Neural progenitor cell (in vitro differentiated cells): ENCODE measurements around the gene NF1. TPM values are rescaled to one million over a fixed set of nuclear protein-coding genes. Genes with fewer than 3 reads are reported as not detected.
"Not testable (repeated sequence)": the region's sequence is repeated elsewhere in the genome, so short reads cannot be mapped to it uniquely, and the experiment has no call there.

Experiments used
- DNase-seq: peaks from one replicate; pipeline ENCODE4 v3.0.0-alpha.2; 2016; ENCODE audit warnings: low spot score
- H2AFZ ChIP-seq: fragments of 200-600 bp; sonication (generic); replicated peaks from 2 replicates; pipeline ENCODE4 v1.6.1; 2016; ENCODE audit warnings: antibody characterized with exemption
- H3F3A ChIP-seq: fragments of 200-600 bp; sonication (generic); 2 replicates; pipeline ENCODE4 v1.6.1; 2016; ENCODE audit warnings: antibody characterized with exemption, low read depth
- H3K27ac ChIP-seq: fragments of 200-600 bp; sonication (generic); 2 replicates; pipeline ENCODE4 v1.5.1; 2016; ENCODE audit warnings: mild to moderate bottlenecking
- H3K27me3 ChIP-seq: fragments of 200-600 bp; sonication (generic); 2 replicates; pipeline ENCODE4 v1.6.1; 2016; ENCODE audit warnings: mild to moderate bottlenecking, moderate library complexity
- H3K36me3 ChIP-seq: fragments of 200-600 bp; sonication (generic); 2 replicates; pipeline ENCODE4 v1.5.1; 2016
- H3K4me1 ChIP-seq: fragments of 200-600 bp; sonication (generic); 2 replicates; pipeline ENCODE4 v1.6.1; 2016; ENCODE audit warnings: mixed run types
- H3K4me2 ChIP-seq: fragments of 200-600 bp; sonication (generic); 2 replicates; pipeline ENCODE4 v1.6.1; 2016
- H3K4me3 ChIP-seq: fragments of 200-600 bp; sonication (generic); 2 replicates; pipeline ENCODE4 v1.5.1; 2016
- H3K79me2 ChIP-seq: fragments of 200-600 bp; sonication (generic); 2 replicates; pipeline ENCODE4 v1.6.1; 2016; ENCODE audit warnings: low read depth
- H3K9ac ChIP-seq: fragments of 200-600 bp; sonication (generic); 2 replicates; pipeline ENCODE4 v1.6.1; 2016
- H3K9me3 ChIP-seq: fragments of 200-600 bp; sonication (generic); 2 replicates; pipeline ENCODE4 v1.5.1; 2016; ENCODE audit warnings: low read depth
- H4K20me1 ChIP-seq: fragments of 200-600 bp; sonication (generic); 2 replicates; pipeline ENCODE4 v1.6.1; 2016; ENCODE audit warnings: low read depth
- H3K27ac Mint-ChIP-seq: 3 replicates; pipeline ENCODE4 v1.8.0; 2021; ENCODE audit warnings: mixed read lengths
- H3K27me3 Mint-ChIP-seq: 2 replicates; pipeline ENCODE4 v1.8.0; 2022; ENCODE audit warnings: low read depth, mild to moderate bottlenecking, inconsistent platforms, moderate library complexity, mixed read lengths; ENCODE audit not compliant: insufficient read depth
- H3K36me3 Mint-ChIP-seq: 3 replicates; pipeline ENCODE4 v1.8.0; 2021; ENCODE audit warnings: mixed read lengths
- H3K4me1 Mint-ChIP-seq: 3 replicates; pipeline ENCODE4 v1.8.0; 2021; ENCODE audit warnings: mixed read lengths
- H3K4me3 Mint-ChIP-seq: 3 replicates; pipeline ENCODE4 v1.8.0; 2021; ENCODE audit warnings: mild to moderate bottlenecking, moderate library complexity, mixed read lengths
- H3K9me3 Mint-ChIP-seq: 3 replicates; pipeline ENCODE4 v1.8.0; 2020; ENCODE audit warnings: mixed read lengths
- EZH2 ChIP-seq: fragments of 200-600 bp; sonication (generic); IDR thresholded peaks from 2 replicates; pipeline ENCODE4 v1.6.1; 2017; ENCODE audit warnings: antibody characterized with exemption, mild to moderate bottlenecking, moderate library complexity
- EZH2phosphoT487 ChIP-seq: fragments of 200-600 bp; sonication (generic); IDR thresholded peaks from 2 replicates; pipeline ENCODE4 v1.6.1; 2017; ENCODE audit warnings: antibody characterized with exemption
- total RNA-seq: library from RNA; depleted of rRNA; stranded (reverse); fragments of >200 nt; gene quantifications from 2 replicates; pipeline ENCODE4 v1.2.3, GENCODE V29; 2015; ENCODE audit warnings: low replicate concordance
- TF ChIP-seq, protein P1 (sequence below): fragments of 200-600 bp; sonication (generic); IDR thresholded peaks from 2 replicates; pipeline ENCODE4 v1.5.1; 2017; ENCODE audit warnings: antibody characterized with exemption, mild to moderate bottlenecking

NF1 gene
- total RNA-seq, 1 donor from 2014 or later: 54.8 TPM

DNA sequence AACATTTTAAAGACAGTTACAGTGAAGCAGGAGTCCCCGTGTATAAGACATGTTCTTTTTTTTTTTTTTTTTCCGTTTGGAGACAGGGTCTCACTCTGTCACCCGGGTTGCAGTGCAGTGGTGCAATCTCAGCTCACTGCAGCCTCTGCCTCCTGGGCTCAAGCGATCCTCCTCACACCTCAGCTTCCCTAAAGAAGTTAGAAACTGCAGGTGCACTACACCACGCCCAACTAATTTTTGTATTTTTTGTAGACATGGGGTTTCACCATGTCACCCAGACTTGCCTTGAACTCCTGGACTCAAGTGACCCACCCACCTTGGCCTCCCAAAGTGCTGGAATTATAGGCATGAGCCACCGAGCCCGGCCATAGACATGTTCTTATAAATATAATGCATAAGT lies 216.1 kb downstream of the NF1 start:
- Histone ChIP-seq H3F3A (no peaks in the 10 kb centered on the region), H4K20me1 (no peaks in the 10 kb centered on the region), H3K9me3 (no peaks in the 10 kb centered on the region), H3K4me3 (no peak overlapping the region), H3K4me1 (no peaks in the 10 kb centered on the region), H3K27ac (no peak overlapping the region), H3K27me3 (no peaks in the 10 kb centered on the region), H3K36me3 (no peaks in the 10 kb centered on the region), H3K9ac (no peak overlapping the region), H3K79me2 (no peaks in the 10 kb centered on the region), H2AFZ (no peak overlapping the region), H3K4me2 (no peak overlapping the region)
- no peak for DNase-seq
- Mint-ChIP-seq H3K27ac (no peak overlapping the region), H3K36me3 (peaks cover 3% of the 10 kb centered on the region), H3K4me1 (no peaks in the 10 kb centered on the region), H3K27me3 (no peaks in the 10 kb centered on the region), H3K9me3 (no peaks in the 10 kb centered on the region), H3K4me3 (no peak overlapping the region)
- TF ChIP-seq EZH2phosphoT487: no peak
- no peak for TF ChIP-seq EZH2
- TF ChIP-seq, protein P1, sequence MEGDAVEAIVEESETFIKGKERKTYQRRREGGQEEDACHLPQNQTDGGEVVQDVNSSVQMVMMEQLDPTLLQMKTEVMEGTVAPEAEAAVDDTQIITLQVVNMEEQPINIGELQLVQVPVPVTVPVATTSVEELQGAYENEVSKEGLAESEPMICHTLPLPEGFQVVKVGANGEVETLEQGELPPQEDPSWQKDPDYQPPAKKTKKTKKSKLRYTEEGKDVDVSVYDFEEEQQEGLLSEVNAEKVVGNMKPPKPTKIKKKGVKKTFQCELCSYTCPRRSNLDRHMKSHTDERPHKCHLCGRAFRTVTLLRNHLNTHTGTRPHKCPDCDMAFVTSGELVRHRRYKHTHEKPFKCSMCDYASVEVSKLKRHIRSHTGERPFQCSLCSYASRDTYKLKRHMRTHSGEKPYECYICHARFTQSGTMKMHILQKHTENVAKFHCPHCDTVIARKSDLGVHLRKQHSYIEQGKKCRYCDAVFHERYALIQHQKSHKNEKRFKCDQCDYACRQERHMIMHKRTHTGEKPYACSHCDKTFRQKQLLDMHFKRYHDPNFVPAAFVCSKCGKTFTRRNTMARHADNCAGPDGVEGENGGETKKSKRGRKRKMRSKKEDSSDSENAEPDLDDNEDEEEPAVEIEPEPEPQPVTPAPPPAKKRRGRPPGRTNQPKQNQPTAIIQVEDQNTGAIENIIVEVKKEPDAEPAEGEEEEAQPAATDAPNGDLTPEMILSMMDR: no peak

DNA sequence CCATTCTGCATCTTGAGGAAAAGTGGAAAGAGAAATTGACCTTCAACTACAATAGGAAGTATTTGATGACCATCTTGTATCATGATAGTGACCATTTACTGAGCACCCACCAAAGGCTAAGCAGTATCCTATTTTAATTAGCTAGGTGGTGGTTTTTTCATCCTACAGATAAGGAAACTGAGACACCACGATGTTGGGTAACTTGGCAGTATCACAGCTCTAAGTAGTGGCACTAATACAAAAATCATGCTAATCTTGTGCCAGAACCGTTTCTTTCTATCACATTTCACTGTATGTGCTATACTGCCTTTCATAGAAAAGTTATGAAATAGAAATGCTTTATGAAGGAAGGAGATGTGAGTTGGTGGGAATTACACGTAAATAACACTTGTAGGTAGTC lies 216.7 kb downstream of the NF1 start:
- Histone ChIP-seq H3K9ac (no peak overlapping the region), H3K9me3 (no peaks in the 10 kb centered on the region), H3K27ac (no peak overlapping the region), H3K4me2 (no peak overlapping the region), H3K79me2 (no peaks in the 10 kb centered on the region), H3K27me3 (no peaks in the 10 kb centered on the region), H4K20me1 (no peaks in the 10 kb centered on the region), H3K4me1 (no peaks in the 10 kb centered on the region), H3F3A (no peaks in the 10 kb centered on the region), H2AFZ (no peak overlapping the region), H3K36me3 (no peaks in the 10 kb centered on the region), H3K4me3 (no peak overlapping the region)
- H3K36me3 Mint-ChIP-seq: peaks cover 3% of the 10 kb centered on the region
- H3K4me3 Mint-ChIP-seq: no peak overlapping the region
- no peaks in the 10 kb centered on the region for H3K9me3 Mint-ChIP-seq
- H3K4me1 Mint-ChIP-seq: no peaks in the 10 kb centered on the region
- DNase-seq: no peak
- H3K27ac Mint-ChIP-seq: no peak overlapping the region
- TF ChIP-seq EZH2: no peak
- TF ChIP-seq EZH2phosphoT487: no peak
- TF ChIP-seq, protein P1: no peak
- H3K27me3 Mint-ChIP-seq: no peaks in the 10 kb centered on the region

DNA sequence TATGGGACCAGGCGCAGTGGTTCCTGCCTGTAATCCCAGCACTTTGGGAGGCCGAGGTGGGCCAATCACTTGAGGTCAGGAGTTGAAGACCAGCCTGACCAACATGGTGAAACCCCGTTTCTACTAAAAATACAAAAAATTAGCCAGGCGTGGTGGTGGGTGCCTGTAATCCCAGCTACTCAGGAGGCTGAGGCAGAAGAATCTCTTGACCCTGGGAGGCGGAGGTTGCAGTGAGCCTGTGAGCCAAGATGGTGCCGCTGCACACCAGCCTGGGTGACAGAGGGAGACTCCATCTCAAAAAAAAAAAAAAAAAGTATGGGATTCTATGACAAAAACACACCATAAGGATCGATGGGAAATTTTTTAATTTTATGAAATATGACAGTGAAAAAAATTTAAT lies 217.4 kb downstream of the NF1 start:
- H3K4me3 Mint-ChIP-seq: not testable (repeated sequence)

DNA sequence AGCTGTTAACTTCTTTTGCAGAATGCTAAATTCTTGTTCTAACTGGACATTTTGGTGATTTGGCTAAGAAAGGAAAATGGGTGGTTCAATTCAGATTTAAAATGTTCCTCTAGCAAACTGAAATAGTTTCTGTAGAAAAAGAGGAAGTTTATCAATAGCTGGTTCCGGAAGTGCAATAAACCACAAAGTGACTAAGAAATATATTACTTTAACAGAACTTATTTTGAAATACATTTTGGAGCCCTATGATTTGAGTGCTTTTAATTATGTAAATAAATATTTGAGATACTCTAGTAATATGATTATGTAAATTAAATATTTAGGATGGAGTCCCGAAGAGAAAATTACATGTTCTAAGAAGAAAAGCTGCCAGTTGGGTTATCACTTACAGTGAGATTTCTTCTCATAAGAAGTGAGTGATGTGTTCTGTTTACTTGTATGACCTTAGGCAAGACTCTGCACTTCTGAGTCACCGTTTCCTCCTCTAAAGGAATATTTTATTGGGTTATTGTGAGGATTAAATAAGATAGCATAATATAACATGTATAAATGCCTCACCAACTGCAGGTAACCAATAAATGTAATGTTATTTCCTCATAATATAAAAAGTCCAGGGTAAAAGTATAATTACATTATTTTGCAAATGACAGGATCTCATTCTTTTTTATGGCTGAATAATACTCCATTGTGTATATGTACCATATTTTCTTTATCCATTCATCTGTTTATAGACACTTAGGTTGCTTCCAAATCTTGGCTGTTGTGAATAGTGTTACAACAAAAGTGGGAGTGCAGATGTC lies 219.4 kb downstream of the NF1 start, which contains the start of gene EVI2B:
Gene EVI2B, minus strand, starts transcription at position 73 of the 800 bp plus-strand sequence. CDS start 8,445 bp downstream, outside the sequence.
- no peaks in the 10 kb centered on the region for H3K36me3 ChIP-seq
- no peak within 1 kb of the TSS for H3K27ac Mint-ChIP-seq
- peaks cover 7% of the 10 kb centered on the region for H3F3A ChIP-seq
- peaks cover 7% of the 10 kb centered on the region for H3K4me1 ChIP-seq
- H3K27me3 Mint-ChIP-seq: no peaks in the 10 kb centered on the region
- H2AFZ ChIP-seq: no peak within 1 kb of the TSS
- H3K9ac ChIP-seq: no peak within 1 kb of the TSS
- no peaks in the 10 kb centered on the region for H3K9me3 Mint-ChIP-seq
- no peaks in the 10 kb centered on the region for H4K20me1 ChIP-seq
- H3K9me3 ChIP-seq: no peaks in the 10 kb centered on the region
- no peak within 1 kb of the TSS for H3K4me2 ChIP-seq
- H3K79me2 ChIP-seq: no peaks in the 10 kb centered on the region
- peaks cover 3% of the 10 kb centered on the region for H3K36me3 Mint-ChIP-seq
- DNase-seq: no peak
- no peaks in the 10 kb centered on the region for H3K4me1 Mint-ChIP-seq
- H3K4me3 ChIP-seq: no peak within 1 kb of the TSS
- no peaks in the 10 kb centered on the region for H3K27me3 ChIP-seq
- H3K4me3 Mint-ChIP-seq: no peak within 1 kb of the TSS
- H3K27ac ChIP-seq: no peak within 1 kb of the TSS
- TF ChIP-seq EZH2phosphoT487 (no peak), EZH2 (no peak)
- TF ChIP-seq, protein P1: no peak

More for the DNA sequence above, 217.4 kb downstream of the NF1 start:
- not testable (repeated sequence) for H3F3A ChIP-seq, DNase-seq, H3K9ac ChIP-seq, H3K9me3 ChIP-seq, H3K4me2 ChIP-seq, H3K27ac Mint-ChIP-seq, H3K36me3 Mint-ChIP-seq, H3K4me1 Mint-ChIP-seq, H3K27ac ChIP-seq, H3K4me1 ChIP-seq, H3K36me3 ChIP-seq, H3K79me2 ChIP-seq, H3K9me3 Mint-ChIP-seq, H4K20me1 ChIP-seq, H3K27me3 Mint-ChIP-seq, H3K4me3 ChIP-seq, H3K27me3 ChIP-seq, H2AFZ ChIP-seq
